Measurements from ENCODE around the gene ROGDI.
"Not testable (repeated sequence)": the region's sequence is repeated elsewhere in the genome, so short reads cannot be mapped to it uniquely, and the experiment has no call there.

The ROGDI gene

DNA sequence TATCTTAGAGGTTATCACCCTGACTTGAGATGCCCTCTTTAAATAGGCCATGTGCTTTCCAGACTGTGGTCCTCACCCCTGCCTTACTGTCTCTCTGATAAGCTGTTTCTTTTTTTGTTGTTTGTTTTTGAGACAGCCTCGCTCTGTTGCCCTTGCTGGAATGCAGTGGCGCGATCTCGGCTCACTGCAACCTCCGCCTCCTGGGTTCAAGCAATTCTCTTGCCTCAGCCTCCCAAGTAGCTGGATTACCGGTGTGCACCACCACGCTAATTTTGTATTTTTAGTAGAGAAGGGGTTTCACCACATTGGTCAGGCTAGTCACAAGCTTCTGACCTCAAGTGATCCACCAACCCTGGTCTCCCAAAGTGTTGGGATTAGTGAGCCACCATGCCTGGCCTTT, 13.5 kb downstream of the ROGDI start:
- H3K27ac Mint-ChIP-seq: no peak overlapping the region
- no peak for ATAC-seq (replicated peaks)
- H3K27me3 Mint-ChIP-seq: peaks cover 0 to 7% of the 10 kb centered on the region in 2 donors
- no peaks in the 10 kb centered on the region for H3K4me1 Mint-ChIP-seq
- DNase-seq: no peak
- H3K36me3 Mint-ChIP-seq: no peaks in the 10 kb centered on the region
- H3K9me3 Mint-ChIP-seq: no peaks in the 10 kb centered on the region
- H3K4me3 Mint-ChIP-seq: no peak overlapping the region

DNA sequence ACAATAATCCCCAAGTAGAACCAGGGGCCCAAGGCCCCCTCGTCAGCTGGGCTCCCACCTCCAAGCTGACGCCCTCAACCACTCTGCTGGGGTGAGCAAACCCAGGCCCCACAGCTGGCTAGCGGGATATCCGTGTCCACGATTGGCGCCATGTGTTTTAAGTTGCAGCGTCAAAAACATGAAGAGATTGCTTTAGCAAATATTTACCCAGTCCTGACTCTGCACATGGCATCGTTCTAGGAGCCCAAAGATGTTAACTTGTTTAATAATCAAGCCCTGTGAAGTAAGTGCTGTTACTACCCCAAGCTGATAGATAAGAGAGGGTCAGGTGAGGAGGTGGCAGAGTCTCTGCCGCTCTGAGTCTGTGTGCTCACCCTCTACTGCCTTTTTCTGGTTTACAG, 13.9 kb downstream of the ROGDI start:
- ATAC-seq (replicated peaks) (no peak), DNase-seq (no peak)
- Mint-ChIP-seq H3K9me3 (no peaks in the 10 kb centered on the region), H3K27me3 (peaks cover 0 to 7% of the 10 kb centered on the region in 2 donors), H3K4me3 (no peak overlapping the region), H3K27ac (no peak overlapping the region), H3K4me1 (no peaks in the 10 kb centered on the region), H3K36me3 (no peaks in the 10 kb centered on the region)

DNA sequence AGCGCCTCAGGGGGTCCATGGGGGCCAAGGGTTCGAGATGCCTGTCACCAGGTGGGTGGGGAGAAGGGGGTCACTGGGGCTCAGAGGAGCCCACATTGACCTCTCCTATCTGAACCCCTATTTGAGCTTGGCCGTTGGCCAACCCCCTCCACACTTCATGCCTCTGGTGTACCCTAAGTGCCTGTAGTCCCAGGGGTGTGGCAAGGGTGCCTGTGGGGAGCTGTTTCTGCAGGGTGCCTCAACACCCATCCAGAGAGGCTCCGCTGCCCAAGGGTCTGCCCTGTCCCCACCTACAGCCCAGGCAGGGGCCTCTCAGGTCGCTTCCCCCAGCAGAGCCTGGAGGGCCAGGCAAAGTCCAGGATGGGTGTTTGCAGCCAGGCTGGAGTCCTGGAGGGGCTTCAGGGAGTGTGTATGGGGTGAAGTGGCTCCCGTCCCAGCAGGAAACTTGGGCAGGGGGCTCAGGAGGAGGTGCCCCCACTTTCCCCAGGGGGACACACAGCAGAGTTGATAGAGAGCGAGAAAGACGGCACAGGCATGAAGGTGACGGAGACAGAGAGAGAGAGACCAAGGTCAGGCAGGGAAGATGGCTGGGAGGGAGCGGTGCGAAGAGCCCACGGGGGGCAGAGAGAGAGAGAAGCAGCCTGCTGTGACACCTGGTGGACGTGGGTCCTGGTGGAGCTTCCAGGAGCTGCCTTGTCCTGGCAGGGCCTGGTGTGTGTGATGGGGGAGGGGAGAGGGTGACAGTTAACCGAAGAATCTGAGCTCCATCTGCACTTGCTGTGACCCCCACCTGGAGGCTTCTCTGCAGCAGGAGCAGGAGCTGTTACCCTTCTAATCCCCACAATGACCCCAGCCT, 14.6 kb downstream of the ROGDI start, which contains the start of gene SEPTIN12:
TSS of gene SEPTIN12 (minus strand) at position 719 of the 856 bp plus-strand sequence. CDS start at position 19, 700 bp downstream.
- Mint-ChIP-seq H3K27me3 (peaks cover 0 to 7% of the 10 kb centered on the region in 2 donors), H3K27ac (peak within 1 kb of the TSS; percentile 75), H3K9me3 (no peaks in the 10 kb centered on the region), H3K4me1 (peaks cover under 1 to 1% of the 10 kb centered on the region in 2 donors), H3K4me3 (no peak within 1 kb of the TSS), H3K36me3 (no peaks in the 10 kb centered on the region)
- ATAC-seq (replicated peaks): no peak
- DNase-seq: no peak

DNA sequence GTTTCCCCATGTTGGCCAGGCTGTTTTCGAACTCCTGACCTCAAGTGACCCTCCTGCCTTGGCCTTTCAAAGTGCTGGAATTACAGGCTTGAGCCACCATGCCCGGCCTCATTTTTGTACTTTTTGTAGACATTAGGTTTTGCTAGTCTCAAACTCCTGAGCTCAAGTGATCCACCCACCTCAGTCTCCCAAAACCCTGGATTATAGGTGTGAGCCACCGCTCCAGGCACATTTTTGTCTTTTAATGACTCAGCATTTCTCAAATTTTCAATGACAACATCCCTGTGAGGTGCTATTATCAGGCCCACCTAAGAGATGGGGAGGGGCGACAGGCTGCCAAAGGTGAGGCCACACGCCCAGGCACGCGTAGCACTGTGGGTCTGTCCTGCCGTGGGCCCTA, 15.4 kb downstream of the ROGDI start:
- Mint-ChIP-seq H3K4me1 (peaks cover 5 to 9% of the 10 kb centered on the region in 2 donors), H3K27ac (no peak overlapping the region), H3K36me3 (no peaks in the 10 kb centered on the region), H3K4me3 (no peak overlapping the region), H3K9me3 (no peaks in the 10 kb centered on the region), H3K27me3 (peaks cover 0 to 7% of the 10 kb centered on the region in 2 donors)
- ATAC-seq (replicated peaks) (no peak), DNase-seq (no peak)

DNA sequence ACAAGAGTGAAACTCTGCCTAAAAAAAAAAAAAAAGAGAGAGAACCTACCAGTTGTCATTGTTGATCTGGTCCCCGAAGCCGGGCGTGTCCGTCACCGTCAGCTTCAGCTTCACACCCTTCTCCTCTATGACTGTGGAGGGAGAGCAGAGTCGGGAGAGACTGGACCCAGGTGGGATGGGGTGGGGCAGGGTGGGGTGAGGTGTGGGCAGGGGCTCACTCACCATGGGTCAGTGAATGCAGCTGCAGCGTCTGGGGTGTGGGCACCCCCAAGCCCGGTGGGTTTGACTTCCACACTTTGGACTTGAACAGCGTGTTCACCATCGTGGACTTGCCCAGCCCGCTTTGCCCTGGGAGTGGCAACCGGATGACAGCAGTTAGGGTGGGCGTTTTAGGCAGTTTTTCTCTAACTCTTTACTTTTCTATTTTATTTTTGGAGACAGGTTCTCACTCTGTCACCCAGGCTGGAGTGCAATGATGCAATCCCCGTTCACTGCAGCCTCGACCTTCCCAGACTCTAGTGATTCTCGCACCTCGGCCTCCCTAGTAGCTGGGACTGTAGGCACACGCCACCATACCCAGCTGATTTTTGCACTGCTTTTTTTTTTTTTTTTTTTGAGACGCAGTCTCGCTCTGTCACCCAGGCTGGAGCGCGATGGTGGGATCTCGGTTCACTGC, 16.5 kb downstream of the ROGDI start:
- ATAC-seq (replicated peaks) (no peak), DNase-seq (no peak)
- H3K9me3 Mint-ChIP-seq: no peaks in the 10 kb centered on the region
- peaks cover 0 to 3% of the 10 kb centered on the region in 2 donors for H3K27me3 Mint-ChIP-seq
- H3K36me3 Mint-ChIP-seq: no peaks in the 10 kb centered on the region
- no peak overlapping the region for H3K4me3 Mint-ChIP-seq
- peaks cover 5 to 11% of the 10 kb centered on the region in 2 donors for H3K4me1 Mint-ChIP-seq
- H3K27ac Mint-ChIP-seq: no peak overlapping the region

DNA sequence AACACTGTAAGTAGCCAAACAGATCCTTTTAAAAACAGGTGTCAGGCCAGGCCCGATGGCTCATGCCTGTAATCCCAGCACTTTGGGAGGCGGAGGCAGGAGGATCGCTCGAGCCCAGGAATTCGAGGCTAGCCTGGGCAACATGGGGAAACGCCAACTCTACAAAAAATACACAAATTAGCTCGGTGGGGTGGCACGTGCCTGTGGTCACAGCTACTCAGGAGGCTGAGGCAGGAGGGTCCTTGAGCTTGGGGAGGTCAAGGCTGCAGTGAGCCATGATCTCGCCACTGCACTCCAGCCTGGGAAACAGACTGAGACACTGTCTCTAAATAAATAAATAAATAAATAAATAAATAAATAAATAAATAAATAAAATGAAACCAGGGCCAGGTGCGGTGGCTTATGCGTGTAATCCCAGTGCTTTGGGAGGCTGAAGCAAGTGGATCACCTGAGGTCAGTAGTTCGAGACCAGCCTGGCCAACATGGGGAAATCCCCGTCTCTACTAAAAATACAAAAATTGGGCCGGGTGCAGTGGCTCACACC, 17.9 kb downstream of the ROGDI start:
- not testable (repeated sequence) for ATAC-seq (replicated peaks)

DNA sequence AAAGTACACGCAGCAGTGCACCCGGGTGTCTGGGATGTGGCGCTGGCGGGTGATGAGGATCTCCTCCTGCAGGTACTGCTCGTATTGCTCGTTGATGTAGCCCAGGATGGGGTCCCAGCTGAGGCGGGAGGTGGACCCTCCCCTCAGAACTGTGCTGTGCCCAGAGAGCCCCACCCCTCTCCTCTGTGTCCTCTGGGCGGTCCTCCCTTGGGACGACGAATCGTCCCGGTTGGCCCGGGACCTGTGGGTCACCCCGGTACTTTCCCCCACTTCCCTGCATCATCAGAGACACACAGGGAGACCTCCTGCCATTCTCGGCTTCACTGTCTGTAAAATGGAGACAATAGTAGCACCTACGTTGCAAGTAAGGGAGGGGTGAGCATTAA, 18.5 kb downstream of the ROGDI start:
- H3K27me3 Mint-ChIP-seq: no peaks in the 10 kb centered on the region
- no peak for DNase-seq
- no peaks in the 10 kb centered on the region for H3K9me3 Mint-ChIP-seq
- no peak for ATAC-seq (replicated peaks)
- no peak overlapping the region for H3K27ac Mint-ChIP-seq
- no peak overlapping the region for H3K4me3 Mint-ChIP-seq
- H3K36me3 Mint-ChIP-seq: no peaks in the 10 kb centered on the region
- H3K4me1 Mint-ChIP-seq: peaks cover 5 to 11% of the 10 kb centered on the region in 2 donors

More for the DNA sequence above, 17.9 kb downstream of the ROGDI start:
- not testable (repeated sequence) for H3K9me3 Mint-ChIP-seq, H3K27me3 Mint-ChIP-seq, H3K36me3 Mint-ChIP-seq, H3K4me3 Mint-ChIP-seq, DNase-seq, H3K27ac Mint-ChIP-seq
- peaks cover 5 to 11% of the 10 kb centered on the region in 2 donors for H3K4me1 Mint-ChIP-seq

DNA sequence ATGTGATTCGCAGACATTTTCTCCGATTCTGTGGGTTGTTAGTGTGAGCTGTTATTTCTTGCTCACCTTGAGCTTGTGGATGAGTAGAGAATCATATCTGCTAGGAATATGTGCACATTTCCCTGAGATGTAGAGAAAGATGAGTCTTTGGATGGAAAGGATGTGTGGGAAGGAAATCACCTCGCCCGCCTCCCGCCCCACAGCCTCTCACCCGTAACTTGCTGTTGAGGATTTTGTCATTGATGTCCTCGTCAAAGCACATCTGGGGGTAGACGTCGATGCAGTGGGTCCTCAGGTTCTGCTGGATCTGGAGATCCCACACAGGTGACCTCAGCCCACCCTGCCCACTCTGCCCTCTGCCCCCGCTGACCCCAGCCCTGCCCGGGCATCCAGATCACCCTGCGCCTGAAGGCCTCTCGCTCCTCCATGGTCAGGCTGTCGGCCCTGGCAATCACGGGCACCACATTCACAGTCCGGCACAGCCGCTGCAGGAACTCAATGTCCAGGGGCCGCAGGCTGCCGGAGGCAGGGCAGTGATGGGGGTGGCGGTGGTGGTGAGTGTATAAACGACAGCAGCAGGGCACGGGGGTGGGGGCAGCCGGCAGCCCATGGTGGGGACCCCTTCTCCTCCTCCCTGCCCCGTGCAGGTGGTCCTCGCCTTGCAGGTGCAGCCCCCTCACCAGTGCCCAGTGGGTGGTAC, 19.0 kb downstream of the ROGDI start:
- ATAC-seq (replicated peaks) (no peak), DNase-seq (no peak)
- Mint-ChIP-seq H3K36me3 (no peaks in the 10 kb centered on the region), H3K27me3 (no peaks in the 10 kb centered on the region), H3K27ac (no peak overlapping the region), H3K4me1 (peaks cover 5 to 11% of the 10 kb centered on the region in 2 donors), H3K4me3 (no peak overlapping the region), H3K9me3 (no peaks in the 10 kb centered on the region)

DNA sequence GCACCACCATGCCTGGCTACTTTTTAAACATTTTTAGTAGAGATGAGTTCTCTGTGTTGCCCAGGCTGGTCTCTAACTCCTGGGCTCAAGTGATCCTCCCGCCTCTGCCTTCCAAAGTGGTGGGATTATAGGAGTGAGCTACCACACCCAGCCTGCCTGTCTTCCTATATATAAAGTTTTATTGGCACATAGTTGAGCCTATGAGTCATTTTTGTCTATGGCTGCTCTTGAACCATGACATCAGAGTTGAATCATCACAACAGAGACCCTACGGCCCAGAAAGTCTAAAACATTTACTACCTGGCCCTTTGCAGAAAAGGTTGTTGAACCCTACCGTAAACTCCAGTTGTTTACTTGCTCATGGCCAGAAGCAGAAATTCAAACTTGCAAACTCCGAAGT, 22.2 kb downstream of the ROGDI start:
- no peak for ATAC-seq (replicated peaks)

DNA sequence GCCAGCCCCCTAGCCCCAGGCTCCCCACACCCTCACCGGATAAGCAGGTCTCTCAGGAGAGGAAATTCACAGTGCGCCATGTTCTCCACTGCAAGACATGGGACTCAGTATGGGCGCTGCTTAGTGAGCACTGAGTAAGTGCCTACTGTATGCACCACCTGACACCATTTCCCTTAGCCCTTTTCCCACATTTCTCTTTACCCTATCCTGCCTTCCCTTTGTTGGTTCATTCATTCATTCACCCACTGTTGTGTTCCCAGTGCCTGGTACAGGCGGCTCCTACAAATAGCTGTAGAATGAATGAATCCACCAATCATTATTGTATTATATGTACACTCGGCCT, 24.4 kb downstream of the ROGDI start:
- DNase-seq: no peak
- no peak overlapping the region for H3K4me3 Mint-ChIP-seq
- H3K36me3 Mint-ChIP-seq: no peaks in the 10 kb centered on the region
- H3K27ac Mint-ChIP-seq: no peak overlapping the region
- H3K4me1 Mint-ChIP-seq: peaks cover 5 to 11% of the 10 kb centered on the region in 2 donors
- H3K9me3 Mint-ChIP-seq: no peaks in the 10 kb centered on the region
- H3K27me3 Mint-ChIP-seq: peaks cover 0 to 4% of the 10 kb centered on the region in 2 donors
- no peak for ATAC-seq (replicated peaks)

More for the DNA sequence above, 22.2 kb downstream of the ROGDI start:
- Mint-ChIP-seq H3K4me3 (no peak overlapping the region), H3K36me3 (no peaks in the 10 kb centered on the region), H3K27ac (no peak overlapping the region), H3K9me3 (no peaks in the 10 kb centered on the region), H3K4me1 (peaks cover 5 to 11% of the 10 kb centered on the region in 2 donors), H3K27me3 (peaks cover 0 to 4% of the 10 kb centered on the region in 2 donors)
- no peak for DNase-seq

DNA sequence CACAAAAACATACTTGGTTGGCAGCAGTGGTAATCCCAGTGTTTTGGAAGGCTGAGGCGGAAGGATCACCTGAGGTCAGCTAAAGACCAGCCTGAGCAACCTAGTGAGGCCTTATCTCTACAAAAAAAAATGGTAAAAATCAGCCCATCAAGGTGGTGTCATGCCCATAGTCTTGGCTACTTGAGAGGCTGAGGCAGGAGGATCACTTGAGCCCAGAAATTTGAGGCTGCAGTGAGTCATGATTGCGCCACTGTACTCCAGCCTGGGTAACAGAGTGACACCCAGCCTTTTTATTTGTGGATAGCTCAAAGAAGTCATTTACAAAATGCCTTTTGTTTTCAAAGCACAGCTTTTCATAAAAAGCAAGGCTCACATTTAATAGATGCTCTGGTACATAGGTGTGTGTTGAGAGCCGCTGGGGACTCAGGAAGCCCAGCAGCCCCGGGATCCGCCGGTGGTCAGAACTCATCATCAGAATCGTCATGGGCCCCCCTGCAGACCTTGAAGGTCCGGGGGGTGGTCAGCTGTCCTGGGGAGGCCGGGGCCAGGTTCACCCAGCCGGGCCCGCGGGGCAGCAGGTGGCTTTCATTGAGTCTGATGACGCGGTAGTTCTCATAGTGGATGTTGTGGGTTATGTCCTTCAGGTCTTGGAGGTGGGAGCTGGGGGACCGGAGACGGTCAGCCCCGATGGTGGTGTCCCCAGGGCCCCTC, 24.9 kb downstream of the ROGDI start:
- ATAC-seq (replicated peaks) (no peak), DNase-seq (no peak)
- peaks cover 0 to 4% of the 10 kb centered on the region in 2 donors for H3K27me3 Mint-ChIP-seq
- no peak overlapping the region for H3K27ac Mint-ChIP-seq
- no peaks in the 10 kb centered on the region for H3K9me3 Mint-ChIP-seq
- H3K36me3 Mint-ChIP-seq: no peaks in the 10 kb centered on the region
- H3K4me1 Mint-ChIP-seq: peaks cover 4 to 6% of the 10 kb centered on the region in 2 donors
- H3K4me3 Mint-ChIP-seq: no peak overlapping the region

DNA sequence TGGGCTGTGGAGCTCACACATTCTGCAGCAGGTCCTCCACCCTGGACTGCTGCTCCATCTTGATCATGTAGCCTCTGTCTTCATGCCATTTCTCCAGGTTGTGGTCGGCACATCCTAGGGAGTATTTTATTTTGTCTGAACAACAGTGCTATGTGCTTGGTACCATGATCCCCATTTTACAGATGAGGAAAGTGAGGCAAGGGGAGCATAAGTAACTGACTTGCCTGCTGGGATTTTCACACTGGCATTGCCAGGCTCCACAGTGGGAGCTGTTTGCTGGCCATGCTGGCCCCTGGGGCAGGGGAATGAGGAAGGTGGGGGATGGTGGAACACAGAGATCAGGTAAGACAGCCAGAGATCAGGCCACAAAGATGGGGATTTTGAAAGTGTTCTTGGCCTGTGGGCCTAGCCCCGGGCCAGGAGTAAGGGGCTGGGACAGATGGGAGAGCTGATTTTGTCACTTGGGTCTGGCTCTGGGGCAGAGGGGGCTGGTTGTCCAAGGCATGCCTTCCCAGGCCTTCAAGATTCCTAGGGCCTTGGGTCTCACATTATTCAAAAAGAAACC, 26.2 kb downstream of the ROGDI start:
- DNase-seq: no peak
- Mint-ChIP-seq H3K27ac (no peak overlapping the region), H3K4me3 (no peak overlapping the region), H3K9me3 (no peaks in the 10 kb centered on the region), H3K4me1 (peaks cover 0 to 2% of the 10 kb centered on the region in 2 donors), H3K36me3 (no peaks in the 10 kb centered on the region), H3K27me3 (peaks cover 0 to 4% of the 10 kb centered on the region in 2 donors)
- ATAC-seq (replicated peaks): no peak

DNA sequence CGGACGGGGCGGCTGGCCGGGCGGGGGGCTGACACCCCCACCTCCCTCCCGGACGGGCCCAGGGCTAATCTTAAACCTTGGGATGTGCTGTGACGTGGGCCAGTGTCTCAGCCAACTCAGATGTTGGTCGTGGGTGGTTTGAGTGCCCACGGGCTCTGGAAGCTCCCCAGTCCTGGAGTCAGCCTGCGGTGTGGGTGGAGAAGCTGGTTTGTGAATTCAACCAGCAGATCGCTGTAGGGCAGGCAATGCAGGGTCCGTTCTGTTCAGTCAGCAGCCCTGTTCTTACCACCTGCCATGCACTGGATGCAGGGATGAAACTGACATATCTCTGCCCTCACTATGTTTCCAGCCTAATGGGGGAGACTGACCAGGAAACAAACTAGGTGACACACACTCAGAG, 27.4 kb downstream of the ROGDI start:
- Mint-ChIP-seq H3K27me3 (peaks cover 0 to 4% of the 10 kb centered on the region in 2 donors), H3K9me3 (no peaks in the 10 kb centered on the region), H3K36me3 (no peaks in the 10 kb centered on the region), H3K27ac (no peak overlapping the region), H3K4me3 (no peak overlapping the region), H3K4me1 (peaks cover 0 to 2% of the 10 kb centered on the region in 2 donors)
- DNase-seq (no peak), ATAC-seq (replicated peaks) (no peak)

All from stimulated activated naive B cell treated with anti-CD40 and anti-IgM and Interleukin-4, amounts not matched to agents 10 μg/mL and 1 μg/mL and 100 μg/mL, for 72 hours (primary cell).